Measurements from ENCODE around the gene C5orf22. TPM values are rescaled to one million over a fixed set of nuclear protein-coding genes. Genes with fewer than 3 reads are reported as not detected.

Gene C5orf22
- total RNA-seq, 2 experiments from 2014 or later = 20.5 to 33.5 TPM

DNA sequence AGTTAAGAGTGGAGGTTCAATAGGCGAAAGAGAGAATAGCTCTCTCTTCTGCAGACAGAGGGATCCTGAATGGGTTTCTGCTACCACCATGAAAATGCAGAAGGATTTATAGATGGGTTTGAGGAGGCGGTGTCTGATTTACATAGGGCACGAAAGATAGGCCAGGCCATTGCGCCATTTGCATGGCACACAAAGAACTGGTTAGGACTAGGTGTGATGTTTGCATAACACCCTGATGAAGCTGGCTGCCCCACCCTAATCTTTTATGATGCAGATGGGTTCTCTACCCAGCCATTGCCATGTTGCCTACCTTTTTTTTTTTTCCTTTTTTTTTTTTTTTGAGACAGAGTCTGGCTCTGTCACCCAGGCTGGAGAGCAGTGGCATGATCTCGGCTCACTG is 55.4 kb downstream of the C5orf22 start:
- no peak overlapping the region for H3K4me3 ChIP-seq (ENCODE audit: low read depth, low read length, poor library complexity, severe bottlenecking)
- H3K9me3 ChIP-seq (ENCODE audit: low read length) = no peaks in the 10 kb centered on the region
- ChIA-PET POLR2A (interaction anchor here (0.7 kb wide), 2 partner anchors 13 to 235 kb away, joined by 3 to 7 read pairs; no protein-coding TSS in a partner anchor), CTCF (ENCODE audit: unreplicated experiment) (no interaction called here)
- intact Hi-C loops (cut with micrococcal nuclease; ENCODE audit: unreplicated experiment) = no loop called here
- BruUV-seq (replicated peaks) = no TSS peak
- no peak overlapping the region for H2AFZ ChIP-seq (ENCODE audit: low read length)
- DNase-seq (ENCODE audit: low spot score) = no peak
- no peak overlapping the region for H3K4me2 ChIP-seq (ENCODE audit: low read length)
- TF ChIP-seq, protein P1, sequence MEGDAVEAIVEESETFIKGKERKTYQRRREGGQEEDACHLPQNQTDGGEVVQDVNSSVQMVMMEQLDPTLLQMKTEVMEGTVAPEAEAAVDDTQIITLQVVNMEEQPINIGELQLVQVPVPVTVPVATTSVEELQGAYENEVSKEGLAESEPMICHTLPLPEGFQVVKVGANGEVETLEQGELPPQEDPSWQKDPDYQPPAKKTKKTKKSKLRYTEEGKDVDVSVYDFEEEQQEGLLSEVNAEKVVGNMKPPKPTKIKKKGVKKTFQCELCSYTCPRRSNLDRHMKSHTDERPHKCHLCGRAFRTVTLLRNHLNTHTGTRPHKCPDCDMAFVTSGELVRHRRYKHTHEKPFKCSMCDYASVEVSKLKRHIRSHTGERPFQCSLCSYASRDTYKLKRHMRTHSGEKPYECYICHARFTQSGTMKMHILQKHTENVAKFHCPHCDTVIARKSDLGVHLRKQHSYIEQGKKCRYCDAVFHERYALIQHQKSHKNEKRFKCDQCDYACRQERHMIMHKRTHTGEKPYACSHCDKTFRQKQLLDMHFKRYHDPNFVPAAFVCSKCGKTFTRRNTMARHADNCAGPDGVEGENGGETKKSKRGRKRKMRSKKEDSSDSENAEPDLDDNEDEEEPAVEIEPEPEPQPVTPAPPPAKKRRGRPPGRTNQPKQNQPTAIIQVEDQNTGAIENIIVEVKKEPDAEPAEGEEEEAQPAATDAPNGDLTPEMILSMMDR (conservative IDR thresholded peaks at IDR 0.05; ENCODE audit: low read length) = no peak
- no peak for TF ChIP-seq EZH2phosphoT487 (IDR thresholded peaks at IDR 0.05; ENCODE audit: borderline replicate concordance, low read depth, low read length)
- no peak overlapping the region for H3K27ac ChIP-seq (ENCODE audit: low read depth, low read length, poor library complexity, severe bottlenecking)
- no peaks in the 10 kb centered on the region for H4K20me1 ChIP-seq (ENCODE audit: insufficient read depth, low read length)
- H3K36me3 ChIP-seq (ENCODE audit: insufficient read depth, low read length) = no peaks in the 10 kb centered on the region
- no peaks in the 10 kb centered on the region for H3K79me2 ChIP-seq (ENCODE audit: insufficient read depth, low read depth, low read length)
- no peaks in the 10 kb centered on the region for H3K4me1 ChIP-seq (ENCODE audit: insufficient read depth, low read length, poor library complexity, severe bottlenecking)
- no peaks in the 10 kb centered on the region for H3K9me2 ChIP-seq (ENCODE audit: insufficient read depth, low read length)

DNA sequence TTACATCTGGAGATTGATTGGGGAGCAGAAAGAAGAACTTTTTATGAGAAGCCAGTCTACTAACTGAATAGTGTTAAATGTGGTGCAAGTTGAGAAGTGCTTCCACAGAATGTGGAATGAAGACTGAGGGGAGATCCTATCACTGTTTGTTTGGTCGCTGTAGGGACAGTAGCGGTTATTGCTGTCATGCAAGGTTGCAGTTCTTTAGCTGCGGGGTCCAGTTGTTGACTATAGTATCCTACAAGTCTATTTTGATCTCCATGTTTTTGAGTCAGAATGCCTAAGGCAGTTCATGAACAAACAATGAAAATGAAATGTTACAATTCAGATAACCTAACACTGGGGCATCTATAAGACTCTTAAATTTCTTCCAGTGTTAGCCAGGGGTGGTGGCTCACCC is 61.6 kb downstream of the C5orf22 start:
- Histone ChIP-seq H3K4me1 (ENCODE audit: insufficient read depth, low read length, poor library complexity, severe bottlenecking) (no peaks in the 10 kb centered on the region), H3K4me3 (ENCODE audit: low read depth, low read length, poor library complexity, severe bottlenecking) (no peak overlapping the region), H3K9me2 (ENCODE audit: insufficient read depth, low read length) (no peaks in the 10 kb centered on the region), H3K79me2 (ENCODE audit: insufficient read depth, low read depth, low read length) (no peaks in the 10 kb centered on the region), H3K9me3 (ENCODE audit: low read length) (no peaks in the 10 kb centered on the region), H3K4me2 (ENCODE audit: low read length) (no peak overlapping the region), H3K36me3 (ENCODE audit: insufficient read depth, low read length) (no peaks in the 10 kb centered on the region), H4K20me1 (ENCODE audit: insufficient read depth, low read length) (no peaks in the 10 kb centered on the region), H2AFZ (ENCODE audit: low read length) (no peak overlapping the region), H3K27ac (ENCODE audit: low read depth, low read length, poor library complexity, severe bottlenecking) (no peak overlapping the region)
- intact Hi-C loops (cut with micrococcal nuclease; ENCODE audit: unreplicated experiment) = no loop called here
- CTCF ChIA-PET (ENCODE audit: unreplicated experiment) = no interaction called here
- DNase-seq (ENCODE audit: low spot score) = no peak
- TF ChIP-seq, protein P1 (conservative IDR thresholded peaks at IDR 0.05; ENCODE audit: low read length) = no peak
- no peak for TF ChIP-seq EZH2phosphoT487 (IDR thresholded peaks at IDR 0.05; ENCODE audit: borderline replicate concordance, low read depth, low read length)
- BruUV-seq (replicated peaks) = no TSS peak
- POLR2A ChIA-PET = no interaction called here

DNA sequence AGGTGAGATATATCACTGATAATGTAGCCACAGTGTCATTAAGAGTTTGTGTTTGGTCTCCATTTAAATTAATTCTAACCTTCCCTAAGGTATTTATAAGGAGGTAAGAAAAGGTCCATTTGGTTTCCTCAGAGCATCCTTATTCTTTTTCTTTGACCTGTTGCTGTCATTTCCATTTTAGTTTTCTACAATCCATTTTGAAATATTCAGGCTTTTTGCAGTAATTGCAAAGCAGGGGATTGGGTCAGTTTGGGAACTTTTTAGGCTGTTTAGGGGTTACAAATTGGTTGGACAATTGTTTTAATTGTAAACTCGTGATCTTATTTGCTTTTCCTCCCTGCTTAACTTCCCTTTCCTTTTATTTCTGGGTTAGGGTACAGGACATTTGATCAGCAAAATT is 64.3 kb downstream of the C5orf22 start:
- no TSS peak for BruUV-seq (replicated peaks)
- CTCF ChIA-PET (ENCODE audit: unreplicated experiment) = no interaction called here

More for the DNA sequence above, 64.3 kb downstream of the C5orf22 start:
- H3K4me1 ChIP-seq (ENCODE audit: insufficient read depth, low read length, poor library complexity, severe bottlenecking) = peaks cover 4% of the 10 kb centered on the region
- no peak overlapping the region for H2AFZ ChIP-seq (ENCODE audit: low read length)
- H3K9me3 ChIP-seq (ENCODE audit: low read length) = no peaks in the 10 kb centered on the region
- POLR2A ChIA-PET = no interaction called here
- H3K79me2 ChIP-seq (ENCODE audit: insufficient read depth, low read depth, low read length) = no peaks in the 10 kb centered on the region
- H3K27ac ChIP-seq (ENCODE audit: low read depth, low read length, poor library complexity, severe bottlenecking) = no peak overlapping the region
- H3K9me2 ChIP-seq (ENCODE audit: insufficient read depth, low read length) = no peaks in the 10 kb centered on the region
- H3K4me3 ChIP-seq (ENCODE audit: low read depth, low read length, poor library complexity, severe bottlenecking) = no peak overlapping the region
- DNase-seq (ENCODE audit: low spot score) = no peak
- intact Hi-C loops (cut with micrococcal nuclease; ENCODE audit: unreplicated experiment) = no loop called here
- no peaks in the 10 kb centered on the region for H4K20me1 ChIP-seq (ENCODE audit: insufficient read depth, low read length)
- TF ChIP-seq EZH2phosphoT487 (IDR thresholded peaks at IDR 0.05; ENCODE audit: borderline replicate concordance, low read depth, low read length) = no peak
- TF ChIP-seq, protein P1 (conservative IDR thresholded peaks at IDR 0.05; ENCODE audit: low read length) = no peak
- no peak overlapping the region for H3K4me2 ChIP-seq (ENCODE audit: low read length)
- no peaks in the 10 kb centered on the region for H3K36me3 ChIP-seq (ENCODE audit: insufficient read depth, low read length)

Measured in OCI-LY7 (cell line).